ENCODE results near the gene LPCAT1.
"Not testable (repeated sequence)": the region's sequence is repeated elsewhere in the genome, so short reads cannot be mapped to it uniquely, and the experiment has no call there.

The LPCAT1 gene

GRCh38 chr5:1468629-1469527 lies 54.9 kb downstream of the LPCAT1 start:
- in situ Hi-C loops (cut with MboI; ENCODE audit: low sequenced_read_pairs) = no loop called here

- in situ Hi-C loops (cut with MboI; ENCODE audit: low sequenced_read_pairs) = no loop called here
Observed at GRCh38 chr5:1468247-1468612, 55.5 kb downstream of the LPCAT1 start.

DNA sequence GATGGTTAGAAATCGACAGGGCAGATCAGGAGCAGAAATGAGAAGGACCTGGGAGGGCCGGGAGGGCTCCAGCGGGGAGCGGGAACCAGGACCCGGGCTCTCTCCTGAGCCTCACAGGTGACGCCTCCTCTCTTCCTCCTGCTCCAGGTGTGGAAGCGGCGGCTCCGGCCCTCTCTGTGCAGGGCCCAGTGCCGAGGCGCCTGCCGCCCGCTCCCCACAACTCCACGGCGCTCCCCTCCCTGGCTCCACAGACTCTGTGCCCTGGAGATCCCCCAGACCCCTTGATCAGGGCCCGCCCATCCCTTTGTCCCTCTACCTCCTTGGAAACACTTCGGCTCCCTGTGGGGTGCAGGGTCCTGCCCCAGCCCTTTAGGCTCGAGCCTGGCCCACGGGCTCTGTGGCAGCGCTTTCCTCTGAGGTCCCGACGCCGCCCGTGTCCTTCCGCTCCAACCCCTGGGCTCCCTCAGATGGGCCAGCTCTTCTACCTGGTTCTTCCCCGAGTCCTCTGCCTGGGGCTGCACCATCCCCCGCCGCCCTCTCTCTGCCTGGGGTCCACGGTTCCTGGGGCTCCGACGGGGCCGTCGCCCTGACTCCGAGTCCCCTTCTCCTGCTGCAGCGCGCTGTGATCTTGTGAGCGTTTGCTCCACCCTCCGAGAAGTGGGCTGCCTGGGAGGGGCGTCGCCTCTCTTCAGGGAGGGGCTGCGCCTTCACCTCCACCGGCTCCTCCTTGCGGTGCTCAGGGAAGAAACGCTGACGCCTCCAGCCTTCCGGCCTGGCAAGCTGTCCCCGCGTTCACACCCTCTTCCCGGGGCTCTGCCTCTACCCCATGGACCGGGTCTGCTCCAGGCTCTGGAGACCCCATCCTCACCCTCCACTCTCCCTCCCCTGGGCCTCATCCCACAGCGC lies 56.2 kb downstream of the LPCAT1 start:
- in situ Hi-C loops (cut with MboI; ENCODE audit: low sequenced_read_pairs) = no loop called here

- in situ Hi-C loops (cut with MboI; ENCODE audit: low sequenced_read_pairs) = no loop called here
Observed at GRCh38 chr5:1466631-1467265, 57.0 kb downstream of the LPCAT1 start.

DNA sequence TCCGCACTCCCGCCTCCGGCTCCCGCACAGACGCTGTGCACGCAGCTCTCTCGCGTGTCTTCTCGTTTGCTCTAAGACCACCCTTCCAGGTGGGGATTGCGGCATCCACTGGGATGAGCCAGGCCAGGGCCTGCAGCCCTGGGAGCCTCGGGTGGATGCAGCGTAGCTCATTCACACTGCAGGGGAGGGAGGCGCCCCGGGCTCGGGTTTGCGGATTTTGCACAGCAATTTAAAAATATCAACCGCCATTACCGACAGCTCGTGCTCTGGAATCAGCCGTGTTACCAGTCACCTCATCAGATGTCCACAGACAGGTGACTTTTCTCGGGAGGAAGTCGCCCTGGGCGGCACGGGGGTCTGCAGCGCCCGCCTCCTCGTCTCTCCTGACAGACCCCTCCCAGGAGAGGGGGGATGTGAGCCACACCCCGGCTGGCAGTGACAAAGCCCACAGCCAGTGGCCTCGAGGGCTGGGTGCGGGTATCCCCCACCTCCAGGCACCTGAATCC lies 57.7 kb downstream of the LPCAT1 start:
- in situ Hi-C loops (cut with MboI; ENCODE audit: low sequenced_read_pairs) = no loop called here

DNA sequence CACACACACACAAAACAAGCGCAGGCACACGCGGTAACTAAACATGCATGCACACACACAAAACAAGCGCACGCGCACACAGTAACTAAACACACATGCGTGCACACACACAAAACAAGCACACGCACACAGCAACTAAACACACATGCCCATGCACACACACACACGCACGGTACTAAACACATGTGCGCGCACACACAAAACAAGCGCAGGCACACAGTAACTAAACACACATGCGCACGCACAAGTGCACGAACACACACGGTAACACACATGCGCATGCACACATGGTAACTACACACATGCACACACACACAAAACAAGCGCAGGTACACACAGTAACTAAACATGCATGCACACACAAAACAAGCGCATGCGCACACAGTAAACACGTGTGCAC lies 58.6 kb downstream of the LPCAT1 start:
- in situ Hi-C loops (cut with MboI; ENCODE audit: low sequenced_read_pairs) = no loop called here

GRCh38 chr5:1464511-1464910 lies 59.2 kb downstream of the LPCAT1 start:
- in situ Hi-C loops (cut with MboI; ENCODE audit: low sequenced_read_pairs) = no loop called here

DNA sequence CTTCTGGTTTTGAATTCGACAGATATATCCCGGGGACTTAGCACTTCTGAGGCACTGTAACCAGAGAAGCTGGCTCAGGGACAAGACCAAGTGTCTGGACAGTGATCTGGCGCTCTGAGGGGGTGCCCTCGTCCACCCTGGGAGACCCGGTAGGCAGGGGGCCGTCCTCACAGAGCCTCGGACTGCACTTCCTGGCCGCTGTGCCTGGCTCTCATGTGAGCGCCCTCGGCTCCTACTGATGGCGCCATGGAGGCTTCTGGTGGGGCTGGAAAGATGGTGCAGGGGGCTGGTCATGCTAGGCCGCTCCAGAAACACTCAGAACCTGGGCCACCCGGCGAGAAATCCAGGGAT lies 59.7 kb downstream of the LPCAT1 start:
- in situ Hi-C loops (cut with MboI; ENCODE audit: low sequenced_read_pairs) = no loop called here

GRCh38 chr5:1463326-1464095 lies 60.2 kb downstream of the LPCAT1 start:
- in situ Hi-C loops (cut with MboI; ENCODE audit: low sequenced_read_pairs) = no loop called here

GRCh38 chr5:1462358-1462757 lies 61.4 kb downstream of the LPCAT1 start:
- in situ Hi-C loops (cut with MboI; ENCODE audit: low sequenced_read_pairs) = no loop called here

- in situ Hi-C loops (cut with MboI; ENCODE audit: low sequenced_read_pairs) = no loop called here
Observed at GRCh38 chr5:1461396-1461795, 62.4 kb downstream of the LPCAT1 start.

DNA sequence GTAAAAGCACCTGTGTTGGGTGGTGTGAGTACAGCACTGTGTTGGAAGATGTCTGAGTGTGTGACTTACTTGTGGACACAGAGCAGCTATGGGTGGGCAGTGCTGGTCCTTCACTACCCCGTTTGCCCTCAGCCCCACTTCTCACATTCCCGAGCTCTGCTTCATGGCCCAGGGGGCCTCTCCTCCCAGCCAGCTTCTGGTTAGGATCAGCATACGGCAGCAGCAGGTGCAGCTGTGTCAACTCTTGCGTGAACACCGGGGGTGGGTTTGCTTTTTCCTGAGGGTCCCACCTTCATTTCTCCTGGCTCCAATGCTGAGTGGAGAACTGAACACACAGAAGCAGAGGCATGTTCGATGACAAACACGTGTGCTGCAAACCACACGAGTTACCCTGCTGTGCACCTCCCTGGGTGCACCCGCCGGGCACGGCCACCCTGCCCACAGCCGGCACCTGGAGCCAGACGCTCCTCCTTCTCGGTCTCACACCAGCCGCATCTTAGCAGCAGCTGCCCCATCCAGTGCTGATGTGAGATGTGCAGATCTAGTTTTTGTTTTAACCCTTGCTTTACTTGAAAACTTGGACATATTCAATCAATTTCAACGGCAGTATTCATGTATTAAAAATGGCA lies 63.6 kb downstream of the LPCAT1 start:
- in situ Hi-C loops (cut with MboI; ENCODE audit: low sequenced_read_pairs) = no loop called here

GRCh38 chr5:1459435-1459834 lies 64.3 kb downstream of the LPCAT1 start:
- in situ Hi-C loops (cut with MboI; ENCODE audit: low sequenced_read_pairs) = not testable (repeated sequence)

DNA sequence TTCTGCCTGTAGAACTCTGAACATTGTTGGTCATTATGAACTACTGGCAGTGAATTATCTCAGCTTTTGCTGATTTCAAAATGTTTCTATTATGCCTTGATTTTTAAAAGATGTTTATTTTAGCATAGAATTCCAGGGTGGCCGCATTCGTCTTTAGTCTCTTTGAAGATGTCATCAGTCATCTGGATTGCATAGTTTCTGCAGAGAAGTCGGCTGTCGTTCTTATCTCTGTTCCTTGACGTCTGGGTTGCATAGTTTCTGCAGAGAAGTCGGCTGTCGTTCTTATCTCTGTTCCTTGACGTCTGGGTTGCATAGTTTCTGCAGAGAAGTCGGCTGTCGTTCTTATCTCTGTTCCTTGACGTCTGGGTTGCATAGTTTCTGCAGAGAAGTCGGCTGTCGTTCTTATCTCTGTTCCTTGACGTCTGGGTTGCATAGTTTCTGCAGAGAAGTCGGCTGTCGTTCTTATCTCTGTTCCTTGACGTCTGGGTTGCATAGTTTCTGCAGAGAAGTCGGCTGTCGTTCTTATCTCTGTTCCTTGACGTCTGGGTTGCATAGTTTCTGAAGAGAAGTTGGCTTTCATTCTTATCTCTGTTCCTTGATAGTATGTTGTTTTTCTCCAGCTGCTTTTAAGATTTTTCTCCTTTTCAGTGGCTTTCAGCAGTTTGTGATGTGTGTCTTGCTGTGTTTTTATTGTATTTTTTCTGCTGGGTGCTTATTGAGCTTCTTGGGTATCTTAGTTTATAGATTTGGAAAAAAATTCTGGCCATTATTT lies 67.5 kb downstream of the LPCAT1 start:
- in situ Hi-C loops (cut with MboI; ENCODE audit: low sequenced_read_pairs) = not testable (repeated sequence)

DNA sequence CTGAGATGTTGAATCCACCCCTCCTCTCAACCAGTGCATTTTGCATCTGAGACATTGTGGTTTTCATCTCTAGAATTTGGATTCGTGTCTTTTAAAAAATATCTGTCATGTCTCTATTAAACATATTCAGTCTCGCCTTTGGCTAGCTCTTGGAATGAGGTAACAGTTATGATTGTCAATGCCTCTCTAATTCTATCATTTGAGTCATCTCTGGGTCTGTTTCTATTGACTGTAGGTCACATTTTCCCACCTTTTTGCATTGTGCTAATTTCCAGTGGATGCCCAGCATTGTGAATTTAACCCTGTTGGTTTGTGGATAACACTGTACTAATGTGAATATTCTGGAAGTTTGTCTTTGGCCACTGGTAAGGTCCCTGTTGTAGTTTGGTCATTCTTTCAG lies 70.1 kb downstream of the LPCAT1 start:
- in situ Hi-C loops (cut with MboI; ENCODE audit: low sequenced_read_pairs) = no loop called here

DNA sequence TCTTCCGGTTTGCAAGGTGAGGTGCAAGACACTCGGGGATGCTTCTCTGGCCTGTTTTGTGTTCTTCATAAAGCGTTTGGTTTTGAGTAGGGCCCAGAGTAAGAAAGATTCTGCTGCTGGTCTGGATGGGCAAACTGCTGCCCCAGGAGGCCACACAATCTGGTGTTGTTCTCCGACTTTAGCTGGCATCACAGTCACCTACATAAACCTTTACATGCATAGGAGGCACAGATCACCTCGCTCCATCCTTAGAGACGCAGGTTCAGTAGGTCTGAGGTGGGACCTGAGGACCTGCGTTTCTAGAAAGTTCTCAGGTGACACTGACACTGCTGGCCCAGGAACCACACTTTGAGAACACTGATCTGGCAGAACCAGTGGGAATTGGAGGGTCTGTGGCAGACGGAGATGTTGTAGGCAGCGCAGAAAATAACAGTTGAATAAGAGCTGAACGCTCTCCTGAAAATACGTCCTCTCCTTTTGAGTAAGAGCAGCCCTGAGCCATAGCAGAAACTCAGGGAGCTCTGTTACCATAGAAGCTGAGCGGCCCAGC lies 74.6 kb downstream of the LPCAT1 start:
- in situ Hi-C loops (cut with MboI; ENCODE audit: low sequenced_read_pairs) = no loop called here

DNA sequence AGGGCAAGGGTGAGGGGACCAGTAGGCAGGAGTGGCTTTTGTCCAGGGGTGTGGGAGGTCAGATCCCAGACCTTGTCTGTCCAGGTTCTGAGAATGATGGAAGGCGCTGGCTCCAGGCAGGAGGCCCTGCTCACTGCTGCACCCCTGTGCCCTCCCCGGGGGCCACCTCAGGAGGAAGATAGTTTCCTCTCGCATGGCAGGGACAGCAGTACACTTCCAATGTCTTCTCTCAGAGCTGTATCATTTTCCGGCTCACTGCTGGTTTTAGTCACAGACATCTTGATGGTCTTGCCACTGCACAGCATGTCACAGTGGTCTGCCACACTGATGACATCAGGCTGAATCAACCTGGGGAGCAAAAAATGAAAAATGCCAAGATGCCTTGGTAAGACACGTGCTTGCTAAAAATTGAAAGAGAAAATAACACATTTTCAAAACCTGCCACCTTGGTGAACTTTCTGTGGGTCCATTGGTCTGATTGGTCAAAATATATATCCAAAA lies 75.2 kb downstream of the LPCAT1 start:
- in situ Hi-C loops (cut with MboI; ENCODE audit: low sequenced_read_pairs) = no loop called here

- in situ Hi-C loops (cut with MboI; ENCODE audit: low sequenced_read_pairs) = no loop called here
Observed at GRCh38 chr5:1447671-1448361, 75.9 kb downstream of the LPCAT1 start.
